Natural killer cell (primary cell): ENCODE results near the gene SHKBP1. TPM values are rescaled to one million over a fixed set of nuclear protein-coding genes. Genes with fewer than 3 reads are reported as not detected.

Experiments used
- ATAC-seq, 3 donors: fragments of 150-1000 bp in 2 of 3; fragments of 200-7000 bp in 1 of 3; cut with Tn5 transposase; 1 replicate in 1 of 3; 2 replicates in 2 of 3; pipeline ENCODE4 v1.10.0; 2021; ENCODE audit warnings: mild to moderate bottlenecking in 2 of 3, moderate library complexity in 2 of 3
- DNase-seq, 2 donors: peaks; one replicate each; pipeline versions ENCODE4 v3.0.0 to v3.0.0-alpha.2; 2013 to 2021; ENCODE audit warnings: mixed read lengths in 1 of 2
- H3K27ac ChIP-seq: one replicate; pipeline ENCODE4 v1.5.1; 2013; ENCODE audit warnings: mild to moderate bottlenecking, low read length
- H3K27me3 ChIP-seq: one replicate; pipeline ENCODE4 v1.6.1; 2013; ENCODE audit warnings: low read length; ENCODE audit not compliant: control insufficient read depth, insufficient read depth
- H3K36me3 ChIP-seq: one replicate; pipeline ENCODE4 v1.6.1; 2013; ENCODE audit warnings: low read length; ENCODE audit not compliant: control insufficient read depth, insufficient read depth
- H3K4me1 ChIP-seq: one replicate; pipeline ENCODE4 v1.6.1; 2013; ENCODE audit warnings: low read length; ENCODE audit not compliant: control insufficient read depth, insufficient read depth
- H3K4me3 ChIP-seq: one replicate; pipeline ENCODE4 v1.5.1; 2013; ENCODE audit warnings: low read length
- H3K9me3 ChIP-seq: one replicate; pipeline ENCODE4 v1.6.1; 2013; ENCODE audit warnings: low read length; ENCODE audit not compliant: control insufficient read depth, insufficient read depth
- H3K27ac Mint-ChIP-seq, 2 donors: one replicate each; pipeline ENCODE4 v1.8.0; 2022; ENCODE audit warnings: mild to moderate bottlenecking in 2 of 2, mixed read lengths in 2 of 2, moderate library complexity in 1 of 2
- H3K27me3 Mint-ChIP-seq, 2 donors: one replicate each; pipeline ENCODE4 v1.8.0; 2022; ENCODE audit warnings: low read depth in 2 of 2, mixed read lengths in 2 of 2
- H3K36me3 Mint-ChIP-seq: one replicate; pipeline ENCODE4 v1.8.0; 2022; ENCODE audit warnings: mixed read lengths
- H3K4me1 Mint-ChIP-seq, 2 donors: one replicate each; pipeline ENCODE4 v1.8.0; 2022; ENCODE audit warnings: mixed read lengths in 2 of 2
- H3K4me3 Mint-ChIP-seq: one replicate; pipeline ENCODE4 v1.8.0; 2022; ENCODE audit warnings: mild to moderate bottlenecking, moderate library complexity, mixed read lengths
- H3K9me3 Mint-ChIP-seq, 2 donors: one replicate each; pipeline ENCODE4 v1.8.0; 2022; ENCODE audit warnings: mixed read lengths in 2 of 2
- WGBS: methylation state at CpG from one replicate; pipeline ENCODE4 v1.1.7; 2013; ENCODE audit warnings: missing lambda C conversion rate; ENCODE audit not compliant: insufficient coverage; 5-methylcytosine and 5-hydroxymethylcytosine counted together
- intact Hi-C: fragments of 100-400 bp; cut with micrococcal nuclease; formaldehyde crosslinking; loops from one replicate; pipeline ENCODE4 v1.14.2; 2022
- total RNA-seq, 4 donors: library from RNA; stranded (reverse); fragments of 120-200 nt in 1 of 4; gene quantifications; one replicate each; pipeline versions ENCODE4 v1.2.3 to v1.2.4, GENCODE V29; 2013 to 2022
- TF ChIP-seq, protein P1 (sequence below): fragments of 200-600 bp; IDR thresholded peaks from one replicate; pipeline ENCODE4 v1.8.0; 2022; ENCODE audit warnings: antibody characterized with exemption

The SHKBP1 gene
- total RNA-seq, 3 donors from 2014 or later (not counting 1 experiment from before 2014, with no cell fraction given): 209 to 224 (median 209) TPM

DNA sequence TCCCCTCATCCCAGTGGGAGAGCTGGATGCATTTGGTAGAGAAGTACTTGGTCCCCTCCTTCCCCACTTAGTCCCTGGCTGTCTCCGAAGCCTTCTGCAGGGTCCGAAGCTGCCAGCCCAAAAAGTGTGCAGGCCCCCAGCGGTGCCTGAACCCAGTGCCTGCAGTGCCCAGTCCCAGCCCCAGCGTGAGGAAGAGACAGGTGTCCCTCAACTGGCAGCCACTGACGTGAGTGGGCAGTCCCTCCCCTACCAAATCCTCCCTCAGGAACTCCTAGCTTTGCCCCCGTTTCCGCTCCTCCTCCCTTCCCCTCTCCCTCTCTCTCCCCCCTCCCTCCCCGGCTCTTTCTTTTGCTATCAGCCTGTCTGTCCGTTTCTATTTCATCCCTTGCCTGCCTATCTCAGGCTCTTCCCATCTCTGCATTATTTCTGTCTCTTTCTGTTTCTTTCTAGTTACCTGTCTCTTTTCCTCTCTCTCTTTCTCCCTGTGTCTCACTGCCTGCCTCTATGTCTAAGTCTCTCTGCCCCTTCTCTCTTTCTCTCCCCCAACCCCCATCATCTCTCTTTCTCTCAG lies 22.7 kb downstream of the SHKBP1 start:
- DNase-seq: peak in 1 of 2 donors; percentile 61
- Histone ChIP-seq H3K27me3 (peaks cover 55% of the 10 kb centered on the region), H3K4me1 (peaks cover 79% of the 10 kb centered on the region), H3K9me3 (no peaks in the 10 kb centered on the region), H3K36me3 (no peaks in the 10 kb centered on the region), H3K27ac (no peak overlapping the region), H3K4me3 (no peak overlapping the region)
- Mint-ChIP-seq H3K36me3 (no peaks in the 10 kb centered on the region), H3K27me3 (peaks cover 14 to 54% of the 10 kb centered on the region in 2 donors), H3K4me3 (peak overlapping the region; percentile 67), H3K4me1 (peaks cover 31 to 58% of the 10 kb centered on the region in 2 donors), H3K27ac (peak overlapping the region in 1 of 2 donors; percentile 29), H3K9me3 (no peaks in the 10 kb centered on the region)
- 3% methylated on average over 9 of the region's 9 CpGs for WGBS
- intact Hi-C loops: loop anchor here (5.0 kb wide), 2 partner anchors 47 to 177 kb away; no protein-coding TSS in a partner anchor
- ATAC-seq: no peak
- TF ChIP-seq, protein P1, sequence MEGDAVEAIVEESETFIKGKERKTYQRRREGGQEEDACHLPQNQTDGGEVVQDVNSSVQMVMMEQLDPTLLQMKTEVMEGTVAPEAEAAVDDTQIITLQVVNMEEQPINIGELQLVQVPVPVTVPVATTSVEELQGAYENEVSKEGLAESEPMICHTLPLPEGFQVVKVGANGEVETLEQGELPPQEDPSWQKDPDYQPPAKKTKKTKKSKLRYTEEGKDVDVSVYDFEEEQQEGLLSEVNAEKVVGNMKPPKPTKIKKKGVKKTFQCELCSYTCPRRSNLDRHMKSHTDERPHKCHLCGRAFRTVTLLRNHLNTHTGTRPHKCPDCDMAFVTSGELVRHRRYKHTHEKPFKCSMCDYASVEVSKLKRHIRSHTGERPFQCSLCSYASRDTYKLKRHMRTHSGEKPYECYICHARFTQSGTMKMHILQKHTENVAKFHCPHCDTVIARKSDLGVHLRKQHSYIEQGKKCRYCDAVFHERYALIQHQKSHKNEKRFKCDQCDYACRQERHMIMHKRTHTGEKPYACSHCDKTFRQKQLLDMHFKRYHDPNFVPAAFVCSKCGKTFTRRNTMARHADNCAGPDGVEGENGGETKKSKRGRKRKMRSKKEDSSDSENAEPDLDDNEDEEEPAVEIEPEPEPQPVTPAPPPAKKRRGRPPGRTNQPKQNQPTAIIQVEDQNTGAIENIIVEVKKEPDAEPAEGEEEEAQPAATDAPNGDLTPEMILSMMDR: no peak

DNA sequence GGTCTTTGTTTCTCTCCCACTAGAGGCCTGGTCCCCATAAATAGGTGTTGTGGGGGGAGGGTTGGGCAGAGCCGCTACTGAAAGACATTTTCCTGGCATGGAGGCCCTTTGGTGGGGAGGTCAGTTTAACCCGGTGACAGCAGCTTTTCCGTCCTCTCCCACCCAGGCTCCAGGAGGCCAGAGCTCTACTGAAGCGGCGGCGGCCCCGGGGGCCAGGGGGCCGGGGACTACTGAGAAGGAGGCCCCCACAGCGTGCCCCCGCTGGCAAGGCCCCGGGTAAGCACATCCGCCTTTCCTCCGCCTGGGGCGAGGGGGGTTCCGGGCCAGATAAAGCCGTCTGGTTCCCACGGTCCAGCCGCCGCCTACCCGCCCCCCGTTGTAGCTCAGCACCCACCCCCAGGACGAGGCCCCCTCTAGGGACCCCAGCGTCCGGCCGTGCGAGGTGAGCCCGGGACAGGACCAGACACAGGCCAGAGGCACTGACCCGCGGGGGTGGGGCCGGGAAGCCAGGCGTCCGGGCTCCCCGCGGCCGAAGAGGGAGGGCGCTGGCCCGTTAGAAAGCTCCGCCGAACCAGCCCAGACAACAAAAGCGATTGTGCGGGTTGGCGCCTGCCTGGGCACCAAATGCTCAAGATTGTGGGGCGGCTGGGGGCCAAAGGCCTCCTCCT lies 23.4 kb downstream of the SHKBP1 start:
- no peaks in the 10 kb centered on the region for H3K9me3 Mint-ChIP-seq
- H3K36me3 Mint-ChIP-seq: no peaks in the 10 kb centered on the region
- H3K9me3 ChIP-seq: no peaks in the 10 kb centered on the region
- H3K27me3 ChIP-seq: peaks cover 55% of the 10 kb centered on the region
- H3K36me3 ChIP-seq: no peaks in the 10 kb centered on the region
- DNase-seq (peak in 1 of 2 donors; percentile 28), ATAC-seq (no peak)
- peak overlapping the region in 1 of 2 donors; percentile 29 for H3K27ac Mint-ChIP-seq
- H3K4me1 ChIP-seq: peaks cover 79% of the 10 kb centered on the region
- TF ChIP-seq, protein P1: no peak
- no peak overlapping the region for H3K4me3 ChIP-seq
- peaks cover 14 to 52% of the 10 kb centered on the region in 2 donors for H3K27me3 Mint-ChIP-seq
- intact Hi-C loops: loop anchor here (5.0 to 10.0 kb wide), 3 partner anchors 48 to 945 kb away; no protein-coding TSS in a partner anchor
- 5% methylated on average over 43 of the region's 43 CpGs for WGBS
- H3K4me3 Mint-ChIP-seq: peak overlapping the region; percentile 67
- no peak overlapping the region for H3K27ac ChIP-seq
- H3K4me1 Mint-ChIP-seq: peaks cover 31 to 58% of the 10 kb centered on the region in 2 donors

DNA sequence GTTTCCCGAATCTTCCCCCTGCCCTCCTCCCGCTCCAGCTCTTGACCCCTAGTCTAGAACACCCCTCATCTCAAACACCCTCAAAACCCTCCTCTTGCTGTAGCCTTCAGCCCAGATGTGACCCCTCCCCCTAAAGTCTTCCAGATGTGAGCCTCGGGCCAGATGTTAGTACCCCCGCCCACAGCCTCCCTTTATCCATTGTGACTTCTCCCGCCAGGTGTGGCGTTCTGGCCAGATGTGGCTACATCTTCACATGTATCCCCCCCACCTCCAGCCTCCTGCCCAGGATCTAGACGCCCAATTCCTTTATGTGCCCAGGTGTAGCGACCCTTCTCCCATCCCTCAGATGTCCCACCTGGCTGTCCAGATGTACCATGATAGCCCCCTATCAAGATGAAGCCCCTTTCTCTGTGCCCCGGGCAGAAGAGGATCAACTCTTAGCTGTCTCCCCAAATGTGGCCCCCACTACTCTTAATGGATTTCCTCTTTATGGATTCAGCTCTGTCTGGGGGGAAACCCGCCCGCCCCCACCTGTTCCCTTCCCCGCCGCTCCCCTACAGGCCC lies 24.0 kb downstream of the SHKBP1 start:
- H3K9me3 Mint-ChIP-seq: no peaks in the 10 kb centered on the region
- ATAC-seq (no peak), DNase-seq (peak in 1 of 2 donors; percentile 26)
- no peak overlapping the region for H3K27ac ChIP-seq
- peaks cover 83% of the 10 kb centered on the region for H3K4me1 ChIP-seq
- no peaks in the 10 kb centered on the region for H3K9me3 ChIP-seq
- intact Hi-C loops: loop anchor here (10.0 kb wide), 1 partner anchor 944 kb away; no protein-coding TSS in a partner anchor
- H3K4me1 Mint-ChIP-seq: peaks cover 37 to 63% of the 10 kb centered on the region in 2 donors
- H3K4me3 ChIP-seq: no peak overlapping the region
- TF ChIP-seq, protein P1: no peak
- H3K27ac Mint-ChIP-seq: peak overlapping the region in 1 of 2 donors; percentile 37
- H3K4me3 Mint-ChIP-seq: peak overlapping the region; percentile 35
- no peaks in the 10 kb centered on the region for H3K36me3 Mint-ChIP-seq
- H3K27me3 Mint-ChIP-seq: peaks cover 14 to 51% of the 10 kb centered on the region in 2 donors
- peaks cover 55% of the 10 kb centered on the region for H3K27me3 ChIP-seq
- H3K36me3 ChIP-seq: no peaks in the 10 kb centered on the region
- WGBS: 8% methylated on average over 13 of the region's 13 CpGs
